H1 (cell line): ENCODE results near the gene SSTR1.

Experiments used
- CHD2 ChIP-seq: IDR thresholded peaks from 2 replicates; pipeline ENCODE4 v1.6.1; 2012; ENCODE audit warnings: low read length, improper control_type of control experiment
- CTCF ChIP-seq, 3 experiments: IDR thresholded peaks; 1 replicate in 2 of 3; 2 replicates in 1 of 3; pipeline versions ENCODE4 v1.5.1 to v1.6.1; 2011; ENCODE audit warnings: low read length in 3 of 3, mild to moderate bottlenecking in 3 of 3, inconsistent platforms in 2 of 3, low read depth in 1 of 3, moderate library complexity in 1 of 3; ENCODE audit not compliant: insufficient read depth in 1 of 3; ENCODE audit errors: control extremely low read depth in 1 of 3
- JUND ChIP-seq: IDR thresholded peaks from 2 replicates; pipeline ENCODE4 v1.6.1; 2011; ENCODE audit warnings: mild to moderate bottlenecking, improper control_type of control experiment, low read length
- POLR2AphosphoS5 ChIP-seq: IDR thresholded peaks from 2 replicates; pipeline ENCODE4 v1.6.1; 2011; ENCODE audit warnings: low read depth, low read length

- TF ChIP-seq CTCF (IDR thresholded peaks at IDR 0.05; ENCODE audit: control extremely low read depth in 1 of 3, insufficient read depth in 1 of 3, low read depth in 1 of 3, low read length in 3 of 3), result no peak
- TF ChIP-seq POLR2AphosphoS5, result no peak
- no peak for TF ChIP-seq CHD2
- TF ChIP-seq JUND, result no peak
Measured at GRCh38 chr14:38224338-38224737, 16.6 kb downstream of the SSTR1 start.
